SK-N-SH (cell line): ENCODE measurements around the gene TNIP2. TPM values are rescaled to one million over a fixed set of nuclear protein-coding genes. Genes with fewer than 3 reads are reported as not detected.
A peak's percentile ranks its signal among the peaks of the same experiment; 100 is the strongest.

Source experiments
- CTCF ChIA-PET: fragments of 300-600, 350-600 bp; formaldehyde crosslinking; extraction: SDS; loops from one replicate; lab custom pipeline; 2021; lab: Yijun Ruan, JAX
- POLR2A ChIA-PET: fragments of 350-600 bp; sonication (Branson Sonifier 250); formaldehyde crosslinking; extraction: SDS; loops from one replicate; lab custom pipeline; 2020; ENCODE audit warnings: antibody characterized with exemption, inconsistent platforms; lab: Yijun Ruan, JAX
- DNase-seq: peaks from one replicate; pipeline ENCODE4 v3.0.0; 2012
- H2AFZ ChIP-seq: fragments of 200-600 bp; sonication (generic); 2 replicates; pipeline ENCODE4 v1.8.1; 2016; ENCODE audit warnings: antibody characterized with exemption, mild to moderate bottlenecking, low read depth
- H3F3A ChIP-seq: fragments of 200-600 bp; sonication (generic); replicated peaks from 2 replicates; pipeline ENCODE3; 2016; ENCODE audit warnings: antibody characterized with exemption, mild to moderate bottlenecking; ENCODE audit not compliant: insufficient read depth
- H3K27ac ChIP-seq, 2 experiments: fragments of 200-500 bp in 1 of 2; fragments of 200-600 bp in 1 of 2; sonication (Bioruptor generic) in 1 of 2; sonication (generic), shearing (Covaris generic) in 1 of 2; 2 replicates each; pipeline versions ENCODE4 v1.5.1 to v1.6.1; 2014 to 2016; ENCODE audit warnings: low read depth in 2 of 2, inconsistent platforms in 1 of 2, low read length in 1 of 2, mild to moderate bottlenecking in 1 of 2, mixed read lengths in 1 of 2
- H3K27me3 ChIP-seq: fragments of 200-600 bp; sonication (generic), shearing (Covaris generic); 2 replicates; pipeline ENCODE4 v1.6.1; 2016; ENCODE audit warnings: mixed run types; ENCODE audit not compliant: insufficient read depth
- H3K36me3 ChIP-seq, 2 experiments: fragments of 200-500 bp in 1 of 2; fragments of 200-600 bp in 1 of 2; sonication (Bioruptor generic) in 1 of 2; sonication (generic) in 1 of 2; replicated peaks in 1 of 2; 2 replicates each; pipeline versions ENCODE3 to v1.5.1; 2014 to 2016; ENCODE audit warnings: low read length in 1 of 2, mild to moderate bottlenecking in 1 of 2; ENCODE audit not compliant: insufficient read depth in 2 of 2, control insufficient read depth in 1 of 2
- H3K4me1 ChIP-seq, 2 experiments: fragments of 200-500 bp in 1 of 2; fragments of 200-600 bp in 1 of 2; sonication (Bioruptor generic) in 1 of 2; sonication (generic), shearing (Covaris generic) in 1 of 2; 2 replicates each; pipeline versions ENCODE4 v1.5.1 to v1.6.1; 2014 to 2016; ENCODE audit warnings: low read depth in 1 of 2, low read length in 1 of 2, mixed run types in 1 of 2; ENCODE audit not compliant: insufficient read depth in 2 of 2, control insufficient read depth in 1 of 2
- H3K4me2 ChIP-seq: fragments of 200-600 bp; sonication (generic), shearing (Covaris generic); 2 replicates; pipeline ENCODE4 v1.6.1; 2017; ENCODE audit warnings: mixed run types
- H3K4me3 ChIP-seq, 2 experiments: fragments of 200-500 bp in 1 of 2; fragments of 200-600 bp in 1 of 2; sonication (Bioruptor generic) in 1 of 2; sonication (generic), shearing (Covaris generic) in 1 of 2; 2 replicates each; pipeline versions ENCODE4 v1.5.1 to v1.8.1; 2014 to 2016; ENCODE audit warnings: low read depth in 2 of 2, inconsistent platforms in 1 of 2, low read length in 1 of 2, mild to moderate bottlenecking in 1 of 2, mixed read lengths in 1 of 2, moderate library complexity in 1 of 2
- H3K79me2 ChIP-seq: fragments of 200-600 bp; sonication (generic); 2 replicates; pipeline ENCODE4 v1.8.1; 2017; ENCODE audit warnings: mild to moderate bottlenecking; ENCODE audit not compliant: insufficient read depth
- H3K9ac ChIP-seq: fragments of 200-600 bp; sonication (generic); 2 replicates; pipeline ENCODE4 v1.6.1; 2017; ENCODE audit warnings: mixed run types
- H3K9me2 ChIP-seq: fragments of 200-600 bp; sonication (generic); 2 replicates; pipeline ENCODE4 v1.6.1; 2017; ENCODE audit warnings: mixed run types
- H3K9me3 ChIP-seq: fragments of 200-600 bp; sonication (generic); 2 replicates; pipeline ENCODE4 v1.6.1; 2017; ENCODE audit warnings: mixed run types, mild to moderate bottlenecking, moderate library complexity
- H4K20me1 ChIP-seq: fragments of 200-600 bp; sonication (generic); 2 replicates; pipeline ENCODE4 v1.6.1; 2017; ENCODE audit warnings: mild to moderate bottlenecking, mixed run types; ENCODE audit not compliant: insufficient read depth
- CHD2 ChIP-seq: fragments of 150-350 bp; IDR thresholded peaks from 2 replicates; pipeline ENCODE4 v1.6.1; 2018; ENCODE audit warnings: low read length; ENCODE audit not compliant: partially characterized antibody
- CTCF ChIP-seq: fragments of 200-600 bp; sonication (generic); IDR thresholded peaks from 2 replicates; pipeline ENCODE4 v1.6.1; 2017; ENCODE audit warnings: antibody characterized with exemption, mild to moderate bottlenecking, moderate library complexity
- FOSL2 ChIP-seq: IDR thresholded peaks from 2 replicates; pipeline ENCODE4 v1.4.0; 2012; ENCODE audit warnings: low read depth, mild to moderate bottlenecking, moderate library complexity, borderline replicate concordance
- FOXM1 ChIP-seq: IDR thresholded peaks from 2 replicates; pipeline ENCODE4 v1.4.0; 2012; ENCODE audit warnings: low read depth, mild to moderate bottlenecking
- GABPA ChIP-seq: IDR thresholded peaks from 2 replicates; pipeline ENCODE4 v1.4.0; 2012; ENCODE audit warnings: low read depth, mild to moderate bottlenecking
- IRF3 ChIP-seq: fragments of 150-350 bp; IDR thresholded peaks from 2 replicates; pipeline ENCODE4 v1.6.1; 2016; ENCODE audit warnings: mild to moderate bottlenecking, low read depth, low read length
- MAX ChIP-seq: IDR thresholded peaks from 2 replicates; pipeline ENCODE4 v1.4.0; 2012; ENCODE audit warnings: low read depth
- MXI1 ChIP-seq: IDR thresholded peaks from 2 replicates; pipeline ENCODE4 v1.6.1; 2012; ENCODE audit warnings: mild to moderate bottlenecking, low read depth, low read length, improper control_type of control experiment
- NFIC ChIP-seq: IDR thresholded peaks from 2 replicates; pipeline ENCODE4 v1.4.0; 2012; ENCODE audit warnings: borderline replicate concordance
- NRF1 ChIP-seq: IDR thresholded peaks from 2 replicates; pipeline ENCODE4 v1.6.1; 2012; ENCODE audit warnings: low read depth, mild to moderate bottlenecking, low read length
- PBX3 ChIP-seq: IDR thresholded peaks from 2 replicates; pipeline ENCODE4; 2012
- POLR2AphosphoS5 ChIP-seq: IDR thresholded peaks from 2 replicates; pipeline ENCODE4 v1.6.1; 2012; ENCODE audit warnings: low read depth, low read length
- RCOR1 ChIP-seq: fragments of 150-350 bp; IDR thresholded peaks from 2 replicates; pipeline ENCODE4 v1.6.1; 2017; ENCODE audit warnings: antibody characterized with exemption, low read length
- REST ChIP-seq: IDR thresholded peaks from 2 replicates; pipeline ENCODE4 v1.6.1; 2012; ENCODE audit warnings: mild to moderate bottlenecking, low read depth, low read length, moderate library complexity
- RFX5 ChIP-seq: IDR thresholded peaks from 2 replicates; pipeline ENCODE4 v1.6.1; 2012; ENCODE audit warnings: mild to moderate bottlenecking, improper control_type of control experiment, low read length
- TAF1 ChIP-seq: IDR thresholded peaks from 2 replicates; pipeline ENCODE4 v1.6.1; 2012; ENCODE audit warnings: low read depth, mild to moderate bottlenecking, low read length, moderate library complexity, borderline replicate concordance
- TCF12 ChIP-seq: IDR thresholded peaks from 2 replicates; pipeline ENCODE4 v1.4.0; 2012
- USF2 ChIP-seq: fragments of 150-350 bp; IDR thresholded peaks from 2 replicates; pipeline ENCODE4 v1.6.1; 2017; ENCODE audit warnings: antibody characterized with exemption, low read length, low read depth, borderline replicate concordance
- WGBS: methylation state at CpG from one replicate; pipeline ENCODE4 v1.1.6; 2017; ENCODE audit warnings: low lambda C conversion rate; 5-methylcytosine and 5-hydroxymethylcytosine counted together
- polyA plus RNA-seq, 3 experiments: library from polyadenylated mRNA; depleted of rRNA; stranded (reverse); fragments of >200 nt; gene quantifications; 2 replicates each; pipeline ENCODE4 v1.2.3, GENCODE V29; 2012

TNIP2 gene
- polyA plus RNA-seq, 1 of the 3 experiments (the other 2 are of a cell fraction) = 78.9 TPM

GRCh38 chr4:2800691-2801596 is 44.8 kb upstream of the TNIP2 start:
- Histone ChIP-seq H3F3A (peaks cover 4% of the 10 kb centered on the region), H4K20me1 (no peaks in the 10 kb centered on the region), H3K9me3 (no peaks in the 10 kb centered on the region), H3K36me3 (no peaks in the 10 kb centered on the region), H3K4me1 (peaks cover 15 to 65% of the 10 kb centered on the region in 2 experiments; a peak in 3 of 4 replicates), H3K79me2 (0 out of 2 replicates have a peak, but pooled peaks cover 1% of the 10 kb centered on the region), H3K27ac (peak overlapping the region; percentile 53 to 54; a peak in 2 of 4 replicates), H3K4me3 (no peak overlapping the region), H3K4me2 (peak overlapping the region; percentile 33; the same call in 1 of the 2 replicates), H3K9me2 (no peaks in the 10 kb centered on the region), H3K9ac (0 out of 2 replicates have a peak overlapping the region, but pooled peaks have one; percentile 21), H2AFZ (peak overlapping the region; percentile 74; the same call in 1 of the 2 replicates), H3K27me3 (no peaks in the 10 kb centered on the region)
- 69% methylated on average over 22 of the region's 29 CpGs for WGBS
- ChIA-PET CTCF (interaction anchor here (1.7 to 1.9 kb wide), 2 partner anchors 9 to 10 kb away, joined by 3 to 4 read pairs; no protein-coding TSS in a partner anchor), POLR2A (no interaction called here)
- TF ChIP-seq RCOR1 = no peak
- no peak for TF ChIP-seq NFIC
- TF ChIP-seq TCF12 = no peak
- no peak for TF ChIP-seq MAX
- no peak; the same call in 1 of the 2 replicates for TF ChIP-seq FOSL2
- TF ChIP-seq PBX3 = no peak
- TF ChIP-seq IRF3 = no peak
- no peak for TF ChIP-seq REST
- no peak for TF ChIP-seq RFX5
- TF ChIP-seq GABPA = no peak
- TF ChIP-seq CHD2 = no peak
- no peak for TF ChIP-seq CTCF
- TF ChIP-seq FOXM1 = no peak
- TF ChIP-seq USF2 = no peak
- TF ChIP-seq TAF1 = no peak
- no peak for TF ChIP-seq NRF1
- TF ChIP-seq POLR2AphosphoS5 = no peak
- no peak for TF ChIP-seq MXI1
- DNase-seq = peak; percentile 76
